ENCODE data around the gene RNASEL. TPM values are rescaled to one million over a fixed set of nuclear protein-coding genes. Genes with fewer than 3 reads are reported as not detected.
"Not testable (repeated sequence)": the region's sequence is repeated elsewhere in the genome, so short reads cannot be mapped to it uniquely, and the experiment has no call there.

RNASEL gene
- total RNA-seq, 1 experiment from 2014 or later: 6.1 TPM

DNA sequence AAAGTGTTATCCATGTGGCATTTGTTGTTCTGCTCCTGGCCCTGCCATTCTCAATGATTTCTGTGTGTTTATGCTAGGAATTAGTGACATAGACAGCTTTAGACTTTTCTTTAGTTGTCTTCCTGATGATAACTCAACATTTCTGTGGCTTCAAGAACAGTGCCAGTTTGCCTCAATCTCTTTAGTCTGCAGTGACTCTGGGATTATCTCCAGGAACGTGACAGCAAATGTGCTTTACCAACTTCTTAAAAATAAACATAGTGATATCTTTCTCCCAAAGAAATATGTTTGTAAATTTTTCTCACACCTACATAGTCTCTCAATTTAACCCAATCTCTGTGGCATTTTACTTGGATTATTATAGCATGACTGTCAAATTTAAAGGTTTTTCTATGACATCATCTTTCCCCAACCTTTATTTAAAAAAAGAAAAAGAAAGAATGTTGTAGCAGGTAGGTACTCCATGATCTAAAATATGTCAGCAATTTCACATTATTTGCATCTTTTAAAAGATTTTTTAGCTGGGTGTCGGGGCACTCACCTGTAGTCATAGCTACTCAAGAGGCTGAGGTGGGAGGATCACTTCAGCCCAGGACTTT is 24.6 kb downstream of the RNASEL start:
- DNase-seq (ENCODE audit: low read depth): no peak

DNA sequence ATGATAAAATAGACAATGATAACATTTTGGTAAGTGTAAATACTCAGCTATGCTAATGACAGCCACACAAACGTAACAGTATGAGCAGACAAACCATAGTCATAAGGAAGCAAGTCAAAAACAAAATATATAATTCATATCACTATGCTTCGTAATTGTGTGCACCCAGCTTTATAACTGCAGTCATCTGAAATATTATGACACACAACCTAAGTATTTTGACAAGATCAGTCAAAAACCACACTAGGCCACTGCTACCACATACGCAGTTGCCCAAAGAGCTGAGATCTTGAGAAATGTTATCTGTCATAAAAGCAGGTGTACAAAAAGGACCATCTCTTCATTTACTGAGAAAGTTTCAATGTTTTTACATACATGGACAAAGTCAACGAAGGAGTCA is 26.0 kb downstream of the RNASEL start:
- DNase-seq (ENCODE audit: low read depth): peak; percentile 71

DNA sequence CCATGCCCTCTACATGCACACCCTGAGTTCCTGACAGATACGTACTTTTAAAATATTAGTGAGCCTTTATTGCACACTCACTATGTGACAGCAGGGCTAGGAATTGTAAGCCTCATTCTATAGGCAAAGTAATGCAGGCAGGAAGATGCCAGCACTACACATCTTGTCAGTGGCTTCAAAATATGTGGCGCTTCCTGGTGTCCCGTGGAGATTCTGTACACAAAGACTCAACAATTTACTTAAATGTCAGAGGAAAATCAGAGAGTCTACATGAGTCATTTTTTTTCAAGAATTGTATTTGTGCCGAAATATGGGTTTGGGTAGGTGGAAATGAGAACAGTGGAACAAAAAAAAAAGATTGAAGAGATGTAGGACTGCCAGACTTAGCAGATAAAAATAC is 27.6 kb downstream of the RNASEL start:
- no peak for DNase-seq (ENCODE audit: low read depth)

DNA sequence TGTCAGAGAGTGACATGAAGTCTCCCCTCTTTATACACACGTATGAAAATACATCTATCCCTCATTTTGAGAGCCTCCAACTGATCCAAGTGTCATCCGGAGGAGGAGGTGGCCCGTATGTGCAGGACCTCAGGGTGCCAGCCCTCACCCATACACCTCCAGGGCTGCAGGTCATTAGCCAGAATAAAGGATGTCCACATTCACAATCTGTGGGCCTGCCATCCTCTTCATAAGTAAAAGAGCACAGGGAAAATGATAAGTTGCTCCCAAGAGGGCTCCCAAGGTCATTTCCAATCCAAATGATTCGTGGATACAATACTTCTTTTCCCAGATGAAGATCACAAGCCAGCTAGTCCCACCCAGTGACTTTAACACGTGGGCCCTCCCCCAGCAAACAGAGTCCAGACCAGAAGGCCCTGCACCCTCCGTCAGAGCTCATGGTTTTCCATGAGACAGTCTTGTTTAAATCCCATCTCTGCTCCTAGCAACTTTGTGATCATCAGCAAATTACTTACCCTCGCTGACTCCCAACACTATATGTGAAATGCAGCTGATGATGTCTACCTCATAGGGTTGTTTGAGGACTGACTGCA is 28.6 kb downstream of the RNASEL start:
- DNase-seq (ENCODE audit: low read depth): no peak

DNA sequence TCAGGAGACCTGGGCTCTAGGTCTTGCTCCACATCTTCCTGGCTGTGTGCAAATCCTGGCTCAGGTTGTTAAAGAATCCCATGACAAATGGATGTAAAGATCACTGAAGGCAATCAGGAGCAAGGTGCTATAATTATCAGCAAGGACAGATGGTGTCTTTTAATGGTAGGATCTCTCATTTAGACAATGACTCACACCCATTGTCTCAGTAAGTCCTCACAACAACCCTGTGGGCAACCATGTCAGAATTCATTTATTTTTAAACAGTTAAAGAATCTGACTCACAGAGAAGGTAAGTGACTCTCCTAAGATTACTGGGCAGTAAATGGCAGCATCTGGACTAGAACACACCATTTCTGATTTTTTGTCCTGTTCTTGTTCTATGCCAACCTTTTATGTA is 32.8 kb downstream of the RNASEL start:
- DNase-seq (ENCODE audit: low read depth): peak; percentile 21

DNA sequence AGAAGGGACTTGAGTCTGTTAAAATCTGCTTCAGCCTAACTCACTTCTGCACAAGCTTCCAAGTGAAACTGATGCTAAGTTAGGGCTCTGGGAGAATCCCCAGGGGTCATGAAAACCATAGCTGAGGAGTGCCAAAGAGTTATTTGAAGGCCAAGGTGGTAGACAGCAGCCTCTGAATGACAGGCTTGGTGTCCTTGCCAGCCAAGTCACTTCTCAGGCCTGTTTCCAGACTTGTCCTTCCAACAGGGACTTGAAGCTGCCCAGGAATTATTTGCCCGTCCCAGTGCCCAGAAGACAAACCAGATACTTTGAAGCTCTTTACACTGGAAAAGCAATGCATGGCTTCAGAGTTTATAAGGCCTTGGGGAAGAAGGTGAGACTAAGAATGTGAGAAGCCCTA is 33.6 kb downstream of the RNASEL start:
- no peak for DNase-seq (ENCODE audit: low read depth)

DNA sequence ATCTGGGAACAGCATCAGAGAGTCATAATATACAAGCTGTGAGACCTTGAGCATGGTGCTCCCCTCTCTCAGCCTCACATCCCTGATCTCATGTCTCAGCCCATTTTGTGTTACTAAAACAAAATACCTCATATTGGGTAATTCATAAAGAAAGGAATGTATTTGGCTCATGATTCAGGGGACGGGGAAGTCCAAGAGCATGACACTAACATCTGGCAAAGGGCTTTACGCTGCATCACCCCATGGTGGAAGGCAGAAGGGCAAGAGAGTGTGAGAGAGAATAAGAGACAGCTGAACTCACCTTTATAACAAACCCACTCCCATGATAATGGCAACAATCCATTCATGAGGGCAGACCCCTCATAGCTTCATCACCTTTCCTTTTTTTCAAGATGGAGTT is 36.5 kb downstream of the RNASEL start:
- no peak for DNase-seq (ENCODE audit: low read depth)

DNA sequence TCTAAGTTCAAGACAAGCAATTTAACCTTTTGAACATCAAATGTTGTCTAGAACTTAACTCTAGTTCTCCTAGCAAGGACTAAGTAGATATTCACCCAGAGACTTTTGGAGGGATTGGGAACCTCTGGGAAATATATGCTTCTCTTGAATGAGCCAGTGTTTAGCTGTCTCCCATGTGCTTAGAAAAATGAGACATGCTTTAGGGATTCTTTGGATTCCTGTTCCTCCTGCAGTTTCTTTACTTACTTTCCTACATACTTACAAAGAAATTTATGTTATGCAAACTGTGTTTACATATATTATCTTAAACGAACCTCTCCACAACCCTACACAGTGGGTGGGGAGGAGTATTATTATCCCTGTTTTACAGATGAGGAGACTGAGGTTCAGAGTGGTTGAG is 39.2 kb downstream of the RNASEL start:
- no peak for DNase-seq (ENCODE audit: low read depth)

DNA sequence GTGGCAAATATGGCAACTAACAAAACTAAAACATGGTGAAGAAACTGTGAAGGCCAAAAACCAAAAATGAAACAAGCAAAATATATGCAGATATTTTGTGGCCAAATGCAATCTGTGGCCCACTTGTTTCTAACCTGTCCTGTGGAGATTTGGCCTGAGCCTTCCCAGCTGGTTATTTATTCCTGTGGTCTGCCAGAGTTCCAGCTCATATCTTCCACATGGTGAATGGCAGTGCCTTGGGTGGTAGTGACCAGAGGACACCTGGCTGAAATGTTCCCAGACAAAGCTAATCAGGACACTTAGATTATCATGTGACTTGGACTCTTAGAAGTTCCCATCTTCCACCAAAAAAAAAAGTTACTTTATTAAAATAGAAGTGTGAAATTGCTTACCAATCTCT is 39.7 kb downstream of the RNASEL start:
- no peak for DNase-seq (ENCODE audit: low read depth)

DNA sequence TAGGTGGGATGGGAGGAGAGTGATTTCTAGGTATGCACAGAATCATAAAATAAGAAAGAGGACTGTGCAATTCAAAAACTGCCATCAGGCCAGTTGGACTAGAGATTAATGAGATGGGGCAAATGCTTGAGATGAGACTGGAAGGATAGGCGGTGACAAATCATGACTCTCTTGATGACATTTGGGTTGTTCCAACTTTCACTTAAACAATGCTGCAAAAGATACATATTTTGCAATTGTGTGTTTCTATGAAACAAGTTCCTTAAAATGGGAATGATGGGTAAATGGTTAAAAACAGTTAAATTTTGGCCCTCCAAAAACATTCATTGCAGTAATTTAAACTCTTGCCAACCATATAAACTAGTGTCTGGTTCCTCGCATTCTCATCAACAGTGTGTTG is 55.2 kb downstream of the RNASEL start:
- DNase-seq (ENCODE audit: low read depth): no peak

DNA sequence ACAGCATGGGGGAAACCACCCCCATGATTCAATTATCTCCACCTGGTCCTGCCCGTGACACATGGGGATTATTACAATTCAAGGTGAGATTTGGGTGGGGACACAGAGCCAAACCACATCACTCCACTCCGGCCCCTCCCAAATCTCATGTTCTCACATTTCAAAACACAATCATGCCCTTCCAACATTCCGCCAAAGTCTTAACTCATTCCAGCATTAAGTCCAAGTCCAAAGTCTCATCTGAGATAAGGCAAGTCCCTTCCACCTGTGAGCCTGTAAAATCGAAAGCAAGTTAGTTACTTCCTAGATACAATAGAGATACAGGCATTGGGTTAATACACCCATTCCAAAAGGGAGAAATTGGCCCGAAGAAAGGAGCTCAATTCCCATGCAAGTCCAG is 60.9 kb downstream of the RNASEL start:
- DNase-seq (ENCODE audit: low read depth): not testable (repeated sequence)

DNA sequence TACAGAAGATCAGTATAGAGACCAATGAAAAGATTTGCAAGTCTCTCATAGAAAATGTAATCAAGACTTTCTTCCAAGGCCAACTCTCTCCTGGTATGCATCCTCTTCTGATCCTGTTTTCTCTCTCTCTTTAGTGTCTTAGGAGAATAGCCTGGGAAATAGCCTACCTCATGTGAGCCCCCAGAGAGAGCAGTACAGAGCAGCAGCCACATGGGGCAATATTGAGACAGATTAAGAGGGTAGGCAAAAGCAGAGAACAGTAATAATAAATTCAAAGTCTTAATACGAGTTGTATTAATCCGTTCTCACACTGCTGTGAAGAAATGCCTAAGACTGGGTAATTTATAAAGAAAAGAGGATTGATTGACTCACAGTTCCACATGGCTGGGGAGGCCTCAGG is 61.4 kb downstream of the RNASEL start:
- no peak for DNase-seq (ENCODE audit: low read depth)

DNA sequence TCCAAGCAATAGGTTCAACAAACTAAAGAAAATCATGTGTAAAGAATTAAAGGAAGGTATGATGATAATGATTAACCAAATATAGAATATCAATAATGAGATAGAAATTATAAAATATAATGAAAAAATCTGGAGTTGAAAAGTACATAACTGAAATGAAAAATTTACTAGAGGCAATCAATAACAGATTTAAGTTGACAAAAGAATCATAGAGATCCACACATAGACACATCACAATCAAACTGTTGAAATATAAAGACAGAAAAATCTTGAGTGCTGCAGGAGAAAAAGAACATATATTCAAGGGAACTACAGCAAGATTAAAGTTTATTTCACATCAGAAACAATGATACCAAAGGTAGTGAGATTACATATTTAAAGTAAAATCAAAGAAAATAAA is 63.7 kb downstream of the RNASEL start:
- DNase-seq (ENCODE audit: low read depth): no peak

Other genes starting within 250 kb of the RNASEL start
- gene GLUL, start 197.5 kb downstream of the RNASEL start, total RNA-seq (2014; rRNA removed): 314 and 387 TPM in 2 replicates
- not detected in 2 replicates for gene TEDDM1, start 188.6 kb downstream of the RNASEL start, total RNA-seq (2014; rRNA removed)
- gene RGSL1, start 139.1 kb downstream of the RNASEL start, total RNA-seq (2014; rRNA removed): not detected in 2 replicates
- gene RGS16, start 15.1 kb upstream of the RNASEL start, total RNA-seq (2014; rRNA removed): 0.06 TPM in 1 of 2 replicates, not detected in the other
- gene RGS8, start 95.3 kb upstream of the RNASEL start, total RNA-seq (2014; rRNA removed): not detected in 2 replicates
- 3.2 and 4.2 TPM in 2 replicates for gene NPL, start 200.5 kb upstream of the RNASEL start, total RNA-seq (2014; rRNA removed)

All from LHCN-M2 (cell line).